NCI-H2029 (cell line): ENCODE measurements around the gene CNGA3.

Experiments used
- DNase-seq: peaks from one replicate; lab custom pipeline; 2025; lab: John Stamatoyannopoulos, UW

CNGA3 gene

DNA sequence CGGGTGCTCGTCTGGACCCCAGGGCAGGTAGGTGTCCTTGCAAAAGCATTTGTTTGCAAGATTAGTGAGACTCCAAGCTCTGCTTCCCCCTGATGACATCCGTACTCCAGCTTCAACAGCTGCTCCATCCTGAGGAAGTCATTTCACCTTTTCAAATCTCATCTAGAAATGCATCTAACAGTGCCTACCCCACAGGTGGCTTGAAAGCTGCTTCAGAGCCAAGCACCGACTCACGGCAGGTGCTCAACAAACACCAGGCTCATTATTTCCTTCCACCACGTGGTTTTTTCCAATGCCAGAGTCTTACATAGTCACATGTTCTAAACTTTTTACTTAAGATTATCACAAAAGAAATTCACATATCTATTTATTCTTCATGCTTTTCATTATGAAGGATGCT, 31.9 kb downstream of the CNGA3 start:
- DNase-seq: peak; percentile 39

DNA sequence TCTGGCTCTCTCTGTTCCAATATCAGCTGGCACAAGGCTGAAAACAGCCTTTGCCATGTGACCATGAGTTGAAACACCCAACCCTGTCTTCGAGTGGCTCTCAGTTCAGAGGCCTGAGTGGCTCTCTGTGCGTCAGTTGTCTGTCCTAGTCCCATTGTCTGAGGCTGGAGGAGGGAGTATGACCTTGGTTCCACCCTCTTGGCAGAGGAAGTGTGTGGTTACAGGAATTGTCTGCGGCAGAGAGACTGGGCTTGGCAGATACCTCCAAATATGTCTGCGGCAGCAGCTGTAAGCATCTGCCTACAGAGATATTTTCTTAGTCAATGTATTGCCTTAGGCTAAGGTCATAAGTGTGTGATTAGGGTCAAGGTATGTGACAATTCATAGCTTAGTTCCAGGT, 32.6 kb downstream of the CNGA3 start:
- peak; percentile 97 for DNase-seq

- peak; percentile 39 for DNase-seq
Observed at GRCh38 chr2:98379311-98380202, 33.3 kb downstream of the CNGA3 start.

DNA sequence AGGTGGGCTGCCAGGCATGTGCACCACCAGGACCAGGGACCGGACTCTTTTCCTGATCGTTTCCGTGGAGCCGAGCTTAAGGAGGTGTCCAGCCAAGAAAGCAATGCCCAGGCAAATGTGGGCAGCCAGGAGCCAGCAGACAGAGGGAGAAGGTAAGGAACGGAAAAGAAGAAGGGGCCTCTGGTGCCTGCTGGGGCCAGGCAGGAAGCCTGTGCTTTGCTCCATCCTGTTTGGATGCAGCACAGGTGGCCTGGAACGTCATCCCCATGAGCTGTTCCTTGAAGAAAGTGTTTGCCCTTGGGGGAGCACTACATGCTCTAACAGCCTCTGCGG, 33.9 kb downstream of the CNGA3 start:
- no peak for DNase-seq

DNA sequence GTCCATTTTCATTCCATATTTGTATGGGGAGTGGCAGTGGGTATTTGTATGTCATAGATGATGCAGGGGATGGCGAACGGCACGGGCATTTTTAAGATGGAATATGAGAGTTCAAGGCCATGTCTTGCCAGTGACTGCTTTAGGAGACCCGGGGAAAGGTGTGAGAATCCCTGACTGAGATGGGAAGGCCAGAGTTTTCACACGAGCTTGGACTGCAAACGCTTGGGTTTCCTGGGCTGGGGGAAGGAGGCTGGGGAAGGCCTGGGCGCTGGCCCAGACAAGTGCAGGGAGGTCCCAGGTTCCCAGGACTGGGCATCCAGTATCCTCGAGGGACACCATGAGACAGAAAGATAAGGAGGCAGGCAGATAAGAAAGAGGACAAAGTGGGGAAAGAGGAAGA, 35.2 kb downstream of the CNGA3 start:
- no peak for DNase-seq

GRCh38 chr2:98382086-98382485, 35.8 kb downstream of the CNGA3 start:
- no peak for DNase-seq

DNA sequence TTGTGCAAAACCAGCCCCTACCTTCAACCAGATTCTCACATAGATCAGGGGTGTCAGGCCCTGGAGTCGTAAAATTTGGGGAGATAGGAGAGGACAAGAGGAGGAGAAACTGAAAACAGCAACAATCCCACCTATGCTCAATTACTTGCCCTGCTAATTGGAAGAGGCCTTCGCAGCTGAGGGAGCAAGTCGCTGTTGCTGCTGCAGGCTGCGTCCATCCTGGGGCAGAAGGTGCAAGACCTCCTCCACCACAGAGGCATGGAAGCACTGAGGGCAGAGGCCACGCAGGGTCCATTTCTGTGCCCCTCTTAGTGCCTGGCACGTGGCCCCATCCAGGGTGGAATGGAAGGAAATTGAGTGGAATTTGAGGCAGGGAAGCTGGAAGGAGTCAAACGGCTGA, 36.5 kb downstream of the CNGA3 start:
- DNase-seq: no peak

DNA sequence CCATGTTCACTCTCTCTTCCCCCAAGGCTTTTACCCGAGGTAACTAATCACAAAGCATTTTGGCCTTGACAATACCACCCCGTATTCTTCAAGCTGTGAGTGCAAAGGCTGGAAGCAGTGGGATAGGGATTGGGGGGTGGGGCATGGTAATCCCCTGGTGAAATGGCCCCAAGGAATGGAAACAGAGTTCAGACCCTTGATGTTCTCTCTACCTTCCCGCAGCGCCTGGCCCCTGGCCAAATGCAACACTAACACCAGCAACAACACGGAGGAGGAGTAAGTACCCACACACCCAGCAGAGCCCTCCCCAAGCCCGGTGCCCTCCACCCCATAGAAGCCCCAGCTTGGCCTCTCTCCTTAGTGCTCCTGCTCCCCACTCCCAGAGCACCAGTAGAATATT, 36.9 kb downstream of the CNGA3 start:
- no peak for DNase-seq

DNA sequence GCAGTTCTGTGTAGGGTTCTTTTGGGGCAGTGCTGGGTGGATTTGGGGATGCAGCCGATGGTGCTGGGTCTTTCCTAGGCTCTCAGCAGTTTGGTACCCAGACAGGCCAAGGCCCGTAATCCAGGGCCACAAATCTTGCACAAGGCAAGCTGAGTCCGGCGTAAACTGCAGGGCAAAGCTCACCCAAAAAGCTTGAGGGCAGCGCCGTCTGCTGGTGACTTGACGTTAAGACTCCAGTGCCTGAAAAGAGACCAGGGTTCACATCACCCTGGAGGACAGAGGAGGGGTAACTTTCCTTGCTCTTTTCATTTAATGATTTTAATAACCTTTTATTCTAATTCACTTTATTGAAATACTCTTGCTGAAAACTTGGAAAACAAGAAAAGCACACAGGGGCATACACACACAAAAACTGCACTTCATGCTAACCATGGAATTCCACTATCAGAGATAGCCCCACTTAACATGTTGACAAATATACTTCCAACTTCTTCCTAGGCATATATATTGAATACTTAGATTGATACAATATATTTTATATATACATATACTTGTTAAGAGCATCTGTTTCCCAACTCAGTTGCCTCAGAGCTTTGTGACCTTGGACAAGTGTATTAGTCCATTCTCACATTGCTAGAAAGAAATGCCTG, 38.9 kb downstream of the CNGA3 start:
- peak; percentile 55 for DNase-seq

- no peak for DNase-seq
Observed at GRCh38 chr2:98387478-98387877, 41.2 kb downstream of the CNGA3 start.

- no peak for DNase-seq
Observed at GRCh38 chr2:98388081-98388480, 41.8 kb downstream of the CNGA3 start.

GRCh38 chr2:98388601-98389250, 42.5 kb downstream of the CNGA3 start:
- DNase-seq: no peak

- DNase-seq: no peak
Observed at GRCh38 chr2:98389251-98389605, 43.0 kb downstream of the CNGA3 start.

- no peak for DNase-seq
Observed at GRCh38 chr2:98390571-98391476, 44.6 kb downstream of the CNGA3 start.

GRCh38 chr2:98391581-98392270, 45.5 kb downstream of the CNGA3 start:
- no peak for DNase-seq

- DNase-seq: no peak
Observed at GRCh38 chr2:98393354-98393753, 47.1 kb downstream of the CNGA3 start.

GRCh38 chr2:98394595-98395153, 48.4 kb downstream of the CNGA3 start:
- DNase-seq: no peak

DNA sequence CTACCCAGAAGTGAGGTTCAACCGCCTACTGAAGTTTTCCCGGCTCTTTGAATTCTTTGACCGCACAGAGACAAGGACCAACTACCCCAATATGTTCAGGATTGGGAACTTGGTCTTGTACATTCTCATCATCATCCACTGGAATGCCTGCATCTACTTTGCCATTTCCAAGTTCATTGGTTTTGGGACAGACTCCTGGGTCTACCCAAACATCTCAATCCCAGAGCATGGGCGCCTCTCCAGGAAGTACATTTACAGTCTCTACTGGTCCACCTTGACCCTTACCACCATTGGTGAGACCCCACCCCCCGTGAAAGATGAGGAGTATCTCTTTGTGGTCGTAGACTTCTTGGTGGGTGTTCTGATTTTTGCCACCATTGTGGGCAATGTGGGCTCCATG, 49.7 kb downstream of the CNGA3 start:
- no peak for DNase-seq

GRCh38 chr2:98396745-98397355, 50.6 kb downstream of the CNGA3 start:
- DNase-seq: no peak

DNA sequence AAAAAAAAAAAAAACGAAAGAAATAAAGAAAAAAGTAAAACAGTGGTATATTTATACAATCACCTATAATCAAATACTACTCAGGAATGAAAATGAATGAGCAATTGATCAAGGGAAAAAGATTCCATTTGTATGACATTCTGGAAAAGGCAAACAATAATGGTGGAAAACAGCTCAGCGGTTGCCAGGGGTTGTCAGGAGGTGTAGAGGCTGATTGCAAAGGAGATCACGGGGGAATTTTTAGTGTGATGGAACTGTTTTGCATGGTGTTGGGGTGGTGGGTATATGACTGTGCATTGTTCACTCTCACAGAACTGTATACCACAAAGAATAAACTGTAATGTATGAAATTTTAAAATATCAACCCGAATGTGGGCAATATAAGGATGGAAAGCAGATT, 52.9 kb downstream of the CNGA3 start:
- DNase-seq: no peak

- no peak for DNase-seq
Observed at GRCh38 chr2:98403878-98404277, 57.6 kb downstream of the CNGA3 start.
